Measurements from ENCODE around the gene BEST4. TPM values are rescaled to one million over a fixed set of nuclear protein-coding genes. Genes with fewer than 3 reads are reported as not detected.

BEST4 gene
- total and polyA plus RNA-seq, 2 of the 13 experiments (the other 11 are each of a cell fraction or from before 2014, with no cell fraction given) = 0.77 to 1.4 TPM

DNA sequence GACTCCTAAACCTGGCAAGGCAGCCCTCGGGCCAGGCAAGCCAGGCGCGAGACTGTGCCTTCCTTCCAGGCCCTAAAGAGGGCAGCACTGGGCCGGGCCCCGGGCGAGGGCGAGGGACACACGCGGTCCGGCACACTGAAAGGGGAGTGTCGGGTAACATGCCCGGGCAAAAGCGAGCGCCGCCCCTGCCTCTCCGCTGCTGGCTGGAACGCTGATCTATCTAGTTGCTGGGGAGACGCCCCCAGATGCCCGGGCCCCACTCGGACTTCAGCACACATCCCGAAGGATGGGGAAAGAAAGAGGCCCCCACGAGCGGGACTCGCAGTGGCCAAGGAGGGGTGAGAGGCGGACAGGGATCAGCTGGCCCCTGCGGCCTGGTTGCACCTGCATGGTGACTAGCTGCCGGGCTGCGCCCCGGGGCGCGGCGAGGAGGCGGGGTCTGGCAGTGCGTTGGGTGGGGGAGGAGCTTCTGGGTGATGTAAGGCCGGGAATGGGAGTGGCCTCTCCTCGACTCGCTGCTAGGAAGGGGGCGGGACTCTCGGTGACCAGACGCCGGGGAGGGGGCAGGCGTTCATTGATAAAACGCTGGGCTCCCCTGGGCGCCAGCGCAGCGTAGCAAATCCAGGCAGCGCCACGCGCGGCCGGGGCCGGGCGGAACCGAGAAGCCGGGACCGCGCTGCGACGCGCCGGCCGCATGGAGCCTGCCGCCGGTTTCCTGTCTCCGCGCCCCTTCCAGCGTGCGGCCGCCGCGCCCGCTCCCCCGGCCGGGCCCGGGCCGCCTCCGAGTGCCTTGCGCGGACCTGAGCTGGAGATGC lies 12.0 kb upstream of the BEST4 start, which contains the start of gene PLK3 (continued):
- TF ChIP-seq ZNF589 (CRISPR knock-in tag; conservative IDR thresholded peaks at IDR 0.05) = peak; percentile 76; the same call in 1 of the 2 replicates
- TF ChIP-seq SALL1 (CRISPR knock-in tag; IDR thresholded peaks at IDR 0.05) = peak; percentile 81
- TF ChIP-seq GATAD1 (CRISPR knock-in tag; IDR thresholded peaks at IDR 0.05) = peak; percentile 51
- TF ChIP-seq NCOA2 (CRISPR knock-in tag; IDR thresholded peaks at IDR 0.05) = 0 out of 2 replicates have a peak, but pooled peaks have one; percentile 38
- TF ChIP-seq HNRNPLL (IDR thresholded peaks at IDR 0.05; ENCODE audit: low read depth, low read length, poor library complexity, severe bottlenecking) = peak; percentile 74
- no peak for TF ChIP-seq FOXJ3 (CRISPR knock-in tag; IDR thresholded peaks at IDR 0.05; ENCODE audit: borderline replicate concordance)
- no peak for TF ChIP-seq CENPT (CRISPR knock-in tag; IDR thresholded peaks at IDR 0.05; ENCODE audit: low read depth)
- TF ChIP-seq KAT2B (IDR thresholded peaks at IDR 0.05; ENCODE audit: borderline replicate concordance, low read depth, low read length) = no peak
- no peak for TF ChIP-seq FOXA1 (IDR thresholded peaks at IDR 0.05)
- peak; percentile 24; the same call in 1 of the 2 replicates for TF ChIP-seq FOXA1 (CRISPR knock-in tag; IDR thresholded peaks at IDR 0.05)
- TF ChIP-seq TCF12 (IDR thresholded peaks at IDR 0.05) = no peak
- TF ChIP-seq TCF12 (CRISPR knock-in tag; IDR thresholded peaks at IDR 0.05) = peak; percentile 11; the same call in 1 of the 2 replicates
- no peak for TF ChIP-seq SNRNP70 (IDR thresholded peaks at IDR 0.05; ENCODE audit: low read depth, low read length)
- TF ChIP-seq TBX3 (IDR thresholded peaks at IDR 0.05; ENCODE audit: borderline replicate concordance) = peak; percentile 51; the same call in 1 of the 2 replicates
- no peak for TF ChIP-seq NR1H2 (CRISPR knock-in tag; IDR thresholded peaks at IDR 0.05; ENCODE audit: borderline replicate concordance, low read depth)
- no peak for TF ChIP-seq NPAS2 (CRISPR knock-in tag; IDR thresholded peaks at IDR 0.05; ENCODE audit: borderline replicate concordance)
- TF ChIP-seq HNRNPH1 (optimal IDR thresholded peaks at IDR 0.05; ENCODE audit: low read depth, low read length) = no peak
- no peak; the same call in 1 of the 2 replicates for TF ChIP-seq MED13 (CRISPR knock-in tag; IDR thresholded peaks at IDR 0.05)
- no peak for TF ChIP-seq ZNF567 (CRISPR knock-in tag; IDR thresholded peaks at IDR 0.05; ENCODE audit: borderline replicate concordance)
- TF ChIP-seq ATF1 (CRISPR knock-in tag; IDR thresholded peaks at IDR 0.05) = 0 out of 2 replicates have a peak, but pooled peaks have one; percentile 27
- TF ChIP-seq JUND (CRISPR knock-in tag; IDR thresholded peaks at IDR 0.05) = peak; percentile 49; the same call in 1 of the 2 replicates
- peak; percentile 82 for TF ChIP-seq ZNF292 (CRISPR knock-in tag; IDR thresholded peaks at IDR 0.05; ENCODE audit: borderline replicate concordance, low read depth)
- TF ChIP-seq, protein P1, sequence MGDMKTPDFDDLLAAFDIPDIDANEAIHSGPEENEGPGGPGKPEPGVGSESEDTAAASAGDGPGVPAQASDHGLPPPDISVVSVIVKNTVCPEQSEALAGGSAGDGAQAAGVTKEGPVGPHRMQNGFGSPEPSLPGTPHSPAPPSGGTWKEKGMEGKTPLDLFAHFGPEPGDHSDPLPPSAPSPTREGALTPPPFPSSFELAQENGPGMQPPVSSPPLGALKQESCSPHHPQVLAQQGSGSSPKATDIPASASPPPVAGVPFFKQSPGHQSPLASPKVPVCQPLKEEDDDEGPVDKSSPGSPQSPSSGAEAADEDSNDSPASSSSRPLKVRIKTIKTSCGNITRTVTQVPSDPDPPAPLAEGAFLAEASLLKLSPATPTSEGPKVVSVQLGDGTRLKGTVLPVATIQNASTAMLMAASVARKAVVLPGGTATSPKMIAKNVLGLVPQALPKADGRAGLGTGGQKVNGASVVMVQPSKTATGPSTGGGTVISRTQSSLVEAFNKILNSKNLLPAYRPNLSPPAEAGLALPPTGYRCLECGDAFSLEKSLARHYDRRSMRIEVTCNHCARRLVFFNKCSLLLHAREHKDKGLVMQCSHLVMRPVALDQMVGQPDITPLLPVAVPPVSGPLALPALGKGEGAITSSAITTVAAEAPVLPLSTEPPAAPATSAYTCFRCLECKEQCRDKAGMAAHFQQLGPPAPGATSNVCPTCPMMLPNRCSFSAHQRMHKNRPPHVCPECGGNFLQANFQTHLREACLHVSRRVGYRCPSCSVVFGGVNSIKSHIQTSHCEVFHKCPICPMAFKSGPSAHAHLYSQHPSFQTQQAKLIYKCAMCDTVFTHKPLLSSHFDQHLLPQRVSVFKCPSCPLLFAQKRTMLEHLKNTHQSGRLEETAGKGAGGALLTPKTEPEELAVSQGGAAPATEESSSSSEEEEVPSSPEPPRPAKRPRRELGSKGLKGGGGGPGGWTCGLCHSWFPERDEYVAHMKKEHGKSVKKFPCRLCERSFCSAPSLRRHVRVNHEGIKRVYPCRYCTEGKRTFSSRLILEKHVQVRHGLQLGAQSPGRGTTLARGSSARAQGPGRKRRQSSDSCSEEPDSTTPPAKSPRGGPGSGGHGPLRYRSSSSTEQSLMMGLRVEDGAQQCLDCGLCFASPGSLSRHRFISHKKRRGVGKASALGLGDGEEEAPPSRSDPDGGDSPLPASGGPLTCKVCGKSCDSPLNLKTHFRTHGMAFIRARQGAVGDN (CRISPR knock-in tag; IDR thresholded peaks at IDR 0.05) = peak; percentile 97
- TF ChIP-seq, protein P2, sequence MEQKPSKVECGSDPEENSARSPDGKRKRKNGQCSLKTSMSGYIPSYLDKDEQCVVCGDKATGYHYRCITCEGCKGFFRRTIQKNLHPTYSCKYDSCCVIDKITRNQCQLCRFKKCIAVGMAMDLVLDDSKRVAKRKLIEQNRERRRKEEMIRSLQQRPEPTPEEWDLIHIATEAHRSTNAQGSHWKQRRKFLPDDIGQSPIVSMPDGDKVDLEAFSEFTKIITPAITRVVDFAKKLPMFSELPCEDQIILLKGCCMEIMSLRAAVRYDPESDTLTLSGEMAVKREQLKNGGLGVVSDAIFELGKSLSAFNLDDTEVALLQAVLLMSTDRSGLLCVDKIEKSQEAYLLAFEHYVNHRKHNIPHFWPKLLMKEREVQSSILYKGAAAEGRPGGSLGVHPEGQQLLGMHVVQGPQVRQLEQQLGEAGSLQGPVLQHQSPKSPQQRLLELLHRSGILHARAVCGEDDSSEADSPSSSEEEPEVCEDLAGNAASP (CRISPR knock-in tag; IDR thresholded peaks at IDR 0.05; ENCODE audit: borderline replicate concordance) = peak; percentile 80; the same call in 1 of the 2 replicates
- no peak for TF ChIP-seq NR2F1 (CRISPR knock-in tag; IDR thresholded peaks at IDR 0.05)
- TF ChIP-seq RFX3 (CRISPR knock-in tag; IDR thresholded peaks at IDR 0.05) = no peak; the same call in 1 of the 2 replicates

Measured in HepG2 (cell line).